GM12891 (cell line): Measurements from ENCODE around the gene UBE2G1. TPM values are rescaled to one million over a fixed set of nuclear protein-coding genes. Genes with fewer than 3 reads are reported as not detected.

Experiments
- DNase-seq: peaks from one replicate; pipeline ENCODE4 v3.0.0; 2011; ENCODE audit warnings: low spot score; ENCODE audit not compliant: insufficient read length
- FAIRE-seq: peaks from 2 replicates; lab custom pipeline; 2011; peaks lifted over from hg19 to GRCh38; lab: Jason Lieb, UNC
- PAX5 ChIP-seq: IDR thresholded peaks from 2 replicates; pipeline ENCODE4 v1.6.1; 2011; ENCODE audit warnings: low read length, moderate library complexity, mild to moderate bottlenecking; ENCODE audit not compliant: insufficient read depth, severe bottlenecking
- POLR2A ChIP-seq: IDR thresholded peaks from 2 replicates; pipeline ENCODE4 v1.6.1; 2011; ENCODE audit warnings: low read depth, low read length, control low read depth
- POLR2AphosphoS5 ChIP-seq: IDR thresholded peaks from 2 replicates; pipeline ENCODE4 v1.6.1; 2011; ENCODE audit warnings: low read depth, low read length, control low read depth
- POU2F2 ChIP-seq: IDR thresholded peaks from 2 replicates; pipeline ENCODE4 v1.6.1; 2011; ENCODE audit warnings: low read depth, mild to moderate bottlenecking, control low read depth, low read length, moderate library complexity
- SPI1 ChIP-seq: IDR thresholded peaks from 2 replicates; pipeline ENCODE4 v1.6.1; 2011; ENCODE audit warnings: low read depth, low read length, control low read depth
- TAF1 ChIP-seq: IDR thresholded peaks from 2 replicates; pipeline ENCODE4 v1.6.1; 2011; ENCODE audit warnings: low read depth, low read length, control low read depth
- polyA plus RNA-seq: library from polyadenylated mRNA; unstranded; fragments of >200 nt; gene quantifications from one replicate; pipeline ENCODE4 v1.2.1, GENCODE V29; 2012; ENCODE audit warnings: low read depth, missing spikeins, inconsistent platforms; ENCODE audit not compliant: missing spikeins

Gene UBE2G1
- polyA plus RNA-seq, result 48.9 TPM

- FAIRE-seq, result peak; percentile 99
Measured at GRCh38 chr17:4366327-4367063, at the start of gene UBE2G1. TSS of gene UBE2G1 (minus strand) at chr17:4366675. CDS start at chr17:4366316, 359 bp downstream.

GRCh38 chr17:4412933-4413831 is 46.7 kb upstream of the UBE2G1 start:
- FAIRE-seq, result peak; percentile 93
- TF ChIP-seq TAF1, result no peak
- no peak for TF ChIP-seq POLR2AphosphoS5
- TF ChIP-seq POU2F2, result peak; percentile 21; the same call in 1 of the 2 replicates
- no peak for TF ChIP-seq POLR2A
- peak; percentile 60; the same call in 1 of the 2 replicates for TF ChIP-seq SPI1
- TF ChIP-seq PAX5, result no peak
- peak; percentile 79 for DNase-seq

More at GRCh38 chr17:4366327-4367063, at the start of gene UBE2G1:
- TF ChIP-seq TAF1 (peak; percentile 86), PAX5 (no peak), SPI1 (peak; percentile 33; the same call in 1 of the 2 replicates), POU2F2 (no peak), POLR2AphosphoS5 (peak; percentile 70), POLR2A (peak; percentile 86)
- peak; percentile 86 for DNase-seq

- FAIRE-seq (no peak), DNase-seq (no peak)
- TF ChIP-seq POU2F2, result no peak
- TF ChIP-seq POLR2A, result no peak
- no peak for TF ChIP-seq PAX5
- no peak for TF ChIP-seq TAF1
- TF ChIP-seq POLR2AphosphoS5, result no peak
- TF ChIP-seq SPI1, result no peak
Measured at GRCh38 chr17:4411201-4411600, 44.7 kb upstream of the UBE2G1 start.

- FAIRE-seq (peak; percentile 28), DNase-seq (no peak)
- TF ChIP-seq TAF1, result no peak
- TF ChIP-seq POLR2A, result no peak
- no peak for TF ChIP-seq PAX5
- TF ChIP-seq POLR2AphosphoS5, result no peak
- no peak for TF ChIP-seq POU2F2
- TF ChIP-seq SPI1, result no peak
Measured at GRCh38 chr17:4409659-4410058, 43.2 kb upstream of the UBE2G1 start.

- FAIRE-seq (peak; percentile 41), DNase-seq (no peak)
- no peak for TF ChIP-seq PAX5
Measured at GRCh38 chr17:4407851-4408250, 41.4 kb upstream of the UBE2G1 start.

GRCh38 chr17:4407216-4407615 is 40.7 kb upstream of the UBE2G1 start:
- FAIRE-seq (peak; percentile 9), DNase-seq (no peak)
- TF ChIP-seq POLR2AphosphoS5 (no peak), POU2F2 (no peak), PAX5 (no peak), SPI1 (no peak), POLR2A (no peak)

- FAIRE-seq (no peak), DNase-seq (no peak)
- no peak for TF ChIP-seq PAX5
- no peak for TF ChIP-seq POLR2AphosphoS5
- TF ChIP-seq POLR2A, result no peak
- no peak for TF ChIP-seq POU2F2
- TF ChIP-seq TAF1, result no peak
- no peak for TF ChIP-seq SPI1
Measured at GRCh38 chr17:4406386-4406785, 39.9 kb upstream of the UBE2G1 start.

GRCh38 chr17:4405699-4406098 is 39.2 kb upstream of the UBE2G1 start:
- FAIRE-seq, result no peak
- no peak for TF ChIP-seq POLR2A
- no peak for TF ChIP-seq POLR2AphosphoS5
- TF ChIP-seq PAX5, result no peak
- no peak for TF ChIP-seq POU2F2
- TF ChIP-seq TAF1, result no peak
- no peak for TF ChIP-seq SPI1
- no peak for DNase-seq

GRCh38 chr17:4405038-4405669 is 38.7 kb upstream of the UBE2G1 start:
- FAIRE-seq, result peak; percentile 79
- no peak for DNase-seq
- TF ChIP-seq PAX5 (no peak), SPI1 (no peak), POLR2A (no peak), POLR2AphosphoS5 (no peak), TAF1 (no peak), POU2F2 (no peak)
